GM10266 (cell line): ENCODE data around the gene LTB4R2.
"Not testable (repeated sequence)": the region's sequence is repeated elsewhere in the genome, so short reads cannot be mapped to it uniquely, and the experiment has no call there.

Experiments used
- DNase-seq: peaks from one replicate; pipeline ENCODE4 v3.0.0; 2012; ENCODE audit errors: extremely low spot score
- CTCF ChIP-seq: IDR thresholded peaks from 2 replicates; pipeline ENCODE4 v1.5.1; 2012; ENCODE audit warnings: mild to moderate bottlenecking, low read depth; ENCODE audit not compliant: control insufficient read depth, insufficient read depth; ENCODE audit errors: missing control alignments

The LTB4R2 gene

GRCh38 chr14:24351517-24351916 is 41.6 kb downstream of the LTB4R2 start:
- TF ChIP-seq CTCF, result no peak
- DNase-seq, result no peak

GRCh38 chr14:24353559-24354481 is 43.9 kb downstream of the LTB4R2 start:
- no peak for TF ChIP-seq CTCF
- no peak for DNase-seq

GRCh38 chr14:24354482-24354825 is 44.5 kb downstream of the LTB4R2 start:
- DNase-seq, result not testable (repeated sequence)

- TF ChIP-seq CTCF, result no peak
- DNase-seq, result no peak
Observed at GRCh38 chr14:24355009-24355408, 45.1 kb downstream of the LTB4R2 start.

GRCh38 chr14:24356208-24356607 is 46.3 kb downstream of the LTB4R2 start:
- no peak for DNase-seq
- no peak for TF ChIP-seq CTCF

- TF ChIP-seq CTCF, result no peak
- no peak for DNase-seq
Observed at GRCh38 chr14:24360281-24360680, 50.3 kb downstream of the LTB4R2 start.

GRCh38 chr14:24361326-24361725 is 51.4 kb downstream of the LTB4R2 start:
- DNase-seq, result no peak
- no peak for TF ChIP-seq CTCF
